Spleen (tissue), 7 donors: ENCODE data around the gene FKBP15.
A peak's percentile ranks its signal among the peaks of the same experiment; 100 is the strongest.

Experiments used
- CTCF ChIP-seq, 11 experiments: fragments of 200-600 bp in 7 of 11; fragments of 450-650 bp in 4 of 11; sonication (generic) in 4 of 11; IDR thresholded peaks in 8 of 11; conservative IDR thresholded peaks in 3 of 11; 1 replicate in 7 of 11; 2 replicates in 4 of 11; pipeline versions ENCODE4 v1.4.0 to v1.8.0; 2016 to 2021; ENCODE audit warnings: antibody characterized with exemption in 11 of 11, inconsistent platforms in 4 of 11, mild to moderate bottlenecking in 1 of 11
- POLR2A ChIP-seq, 3 donors: fragments of 450-650 bp; IDR thresholded peaks; one replicate each; pipeline ENCODE4 v1.5.1; 2017; ENCODE audit warnings: antibody characterized with exemption in 3 of 3, mild to moderate bottlenecking in 1 of 3
- POLR2AphosphoS5 ChIP-seq, 3 donors: sonication (generic); formaldehyde crosslinking; IDR thresholded peaks; one replicate each; pipeline ENCODE4 v1.5.1; 2017; ENCODE audit warnings: antibody characterized with exemption in 3 of 3
- donor health status: DM: no; HTN: no; CAD: no; lungs with moderate emphysema.
- donor health status: DM: no; HTN: no; CAD: no.
- donor health status: DM: no; HTN: no; CAD: no.

GRCh38 chr9:113151696-113152630 is 69.1 kb downstream of the FKBP15 start:
- peak in 2 of 3 donors; percentile 57 to 74 for TF ChIP-seq POLR2AphosphoS5 (IDR thresholded peaks at IDR 0.05)
- TF ChIP-seq CTCF (IDR thresholded peaks at IDR 0.05 in 8 of 11, conservative IDR thresholded peaks at IDR 0.05 in 3 of 11), result no peak
- peak in 1 of 3 donors; percentile 28 for TF ChIP-seq POLR2A (IDR thresholded peaks at IDR 0.05)
